ENCODE data around the gene ELOVL2.

- TF ChIP-seq ETV6 (conservative IDR thresholded peaks at IDR 0.05 in 1 of 2, IDR thresholded peaks at IDR 0.05 in 1 of 2; ENCODE audit: borderline replicate concordance in 1 of 2, low read depth in 1 of 2) (no peak), EED (IDR thresholded peaks at IDR 0.05; ENCODE audit: low read depth) (no peak), FOXM1 (IDR thresholded peaks at IDR 0.05; ENCODE audit: low read depth, low read length) (no peak), SUZ12 (IDR thresholded peaks at IDR 0.05; ENCODE audit: unreplicated experiment) (no peak), FOXK2 (IDR thresholded peaks at IDR 0.05) (no peak)
Observed at GRCh38 chr6:11042025-11042749, 1.9 kb downstream of the ELOVL2 start.

All from GM12878 (cell line).